HG03103 (cell line): ENCODE measurements around the gene ST3GAL3.
"Not testable (repeated sequence)": the region's sequence is repeated elsewhere in the genome, so short reads cannot be mapped to it uniquely, and the experiment has no call there.

Experiments used
- ATAC-seq: cut with Tn5 transposase; IDR thresholded peaks from one replicate; pipeline ENCODE4 v1.9.1; 2021; ENCODE audit warnings: low read depth; ENCODE audit not compliant: unreplicated experiment

ST3GAL3 gene

DNA sequence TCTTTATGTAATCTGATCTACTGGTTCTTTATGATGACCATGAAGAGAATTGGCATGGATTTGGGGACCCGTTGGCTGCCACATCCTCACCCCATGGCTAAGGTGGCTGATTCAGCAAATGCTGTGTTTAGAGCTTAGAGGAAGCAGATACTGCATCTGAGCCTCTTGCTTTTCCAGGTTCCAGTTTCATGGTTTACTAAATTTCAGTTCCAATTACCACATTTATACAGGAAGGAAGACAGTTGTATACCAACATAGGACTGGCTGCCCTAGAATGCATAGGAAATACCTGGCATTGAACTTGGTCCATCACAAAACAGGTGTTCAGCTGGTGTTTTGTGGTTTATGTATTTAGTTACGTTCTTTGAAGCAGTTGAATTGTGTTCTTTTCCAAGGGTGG lies 107.1 kb downstream of the ST3GAL3 start:
- no peak for ATAC-seq

DNA sequence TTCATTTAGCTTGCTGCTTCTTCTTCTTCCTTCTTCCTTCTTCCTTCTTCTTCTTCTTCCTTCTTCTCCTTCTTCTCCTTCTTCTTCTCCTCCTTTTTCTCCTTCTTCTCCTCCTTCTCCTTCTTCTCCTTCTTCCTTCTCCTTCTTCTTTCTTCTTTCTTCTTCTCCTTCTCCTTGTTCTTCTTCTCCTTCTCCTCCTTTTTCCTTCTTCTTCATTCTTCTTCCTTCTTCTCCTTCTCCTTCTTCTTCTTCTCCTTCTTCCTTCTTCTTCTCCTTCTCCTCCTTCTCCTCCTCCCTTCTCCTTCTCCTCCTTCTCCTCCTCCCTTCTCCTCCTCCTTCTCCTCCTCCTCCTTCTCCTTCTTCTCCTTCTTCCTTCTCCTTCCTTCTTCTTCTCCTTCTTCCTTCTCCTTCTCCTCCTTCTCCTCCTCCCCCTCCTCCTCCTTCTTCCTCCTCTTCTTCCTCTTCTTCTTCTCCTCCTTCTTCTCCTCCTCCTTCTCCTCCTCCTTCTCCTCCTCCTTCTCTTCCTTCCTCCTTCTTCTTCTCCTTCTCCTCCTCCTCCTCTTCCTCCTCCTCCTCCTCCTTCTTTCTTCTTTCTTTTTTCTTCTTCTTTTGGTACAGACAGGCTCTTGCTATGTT lies 110.1 kb downstream of the ST3GAL3 start:
- no peak for ATAC-seq

DNA sequence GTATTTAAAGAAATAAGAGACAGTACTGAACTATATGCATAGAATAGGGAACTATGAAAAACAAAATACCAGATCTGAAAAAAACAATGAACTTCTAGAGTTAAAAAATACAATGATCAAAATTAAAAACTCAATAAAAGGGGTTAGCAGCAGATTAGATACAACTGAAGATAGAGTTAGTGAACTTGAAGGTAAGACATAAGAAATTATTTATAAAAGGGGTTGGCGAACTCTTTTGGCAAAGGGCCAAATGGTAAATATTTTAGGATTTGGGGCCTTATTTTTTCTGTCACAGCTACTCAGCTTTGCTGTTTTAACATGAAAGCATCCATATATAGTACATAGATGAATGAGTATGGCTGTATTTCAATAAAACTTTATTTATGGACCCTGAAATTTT lies 111.4 kb downstream of the ST3GAL3 start:
- ATAC-seq: no peak

DNA sequence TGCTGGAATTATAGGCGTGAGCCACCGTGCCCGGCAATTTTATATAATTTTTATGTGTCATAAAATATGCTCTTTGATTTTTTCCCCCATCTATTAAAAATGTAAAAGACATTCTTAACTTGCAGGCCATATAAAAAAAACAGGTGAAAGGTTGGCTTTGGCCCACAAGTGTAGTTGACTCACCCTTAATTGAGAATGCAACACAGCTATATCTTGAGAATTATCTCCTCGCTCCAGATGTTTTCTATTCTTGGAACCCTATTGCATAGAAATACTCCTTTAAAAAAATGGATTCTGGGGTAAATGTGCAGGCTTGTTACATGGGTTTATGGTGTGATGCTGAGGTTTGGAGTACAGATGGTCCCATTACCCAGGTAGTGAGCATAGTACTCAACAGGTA lies 112.0 kb downstream of the ST3GAL3 start:
- ATAC-seq: no peak

DNA sequence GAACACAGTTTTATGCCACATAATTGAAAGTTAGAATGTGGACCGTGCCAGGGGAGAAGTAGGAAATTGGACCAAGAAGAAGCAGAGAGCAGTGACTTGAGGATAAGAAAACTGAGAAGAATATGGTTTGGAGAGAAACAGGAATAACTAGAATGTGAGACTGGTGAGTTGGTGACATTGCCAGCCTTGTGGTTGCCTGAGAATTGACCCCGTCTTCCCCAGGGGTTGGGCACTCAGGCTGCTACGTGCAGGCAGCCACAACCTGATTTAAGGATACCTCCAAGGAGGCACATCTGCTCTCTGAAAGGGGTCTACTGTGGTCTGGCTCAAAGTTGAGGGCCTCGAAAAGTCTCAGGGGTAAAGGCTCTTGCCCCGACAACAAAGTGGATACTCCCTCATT lies 114.1 kb downstream of the ST3GAL3 start:
- no peak for ATAC-seq

DNA sequence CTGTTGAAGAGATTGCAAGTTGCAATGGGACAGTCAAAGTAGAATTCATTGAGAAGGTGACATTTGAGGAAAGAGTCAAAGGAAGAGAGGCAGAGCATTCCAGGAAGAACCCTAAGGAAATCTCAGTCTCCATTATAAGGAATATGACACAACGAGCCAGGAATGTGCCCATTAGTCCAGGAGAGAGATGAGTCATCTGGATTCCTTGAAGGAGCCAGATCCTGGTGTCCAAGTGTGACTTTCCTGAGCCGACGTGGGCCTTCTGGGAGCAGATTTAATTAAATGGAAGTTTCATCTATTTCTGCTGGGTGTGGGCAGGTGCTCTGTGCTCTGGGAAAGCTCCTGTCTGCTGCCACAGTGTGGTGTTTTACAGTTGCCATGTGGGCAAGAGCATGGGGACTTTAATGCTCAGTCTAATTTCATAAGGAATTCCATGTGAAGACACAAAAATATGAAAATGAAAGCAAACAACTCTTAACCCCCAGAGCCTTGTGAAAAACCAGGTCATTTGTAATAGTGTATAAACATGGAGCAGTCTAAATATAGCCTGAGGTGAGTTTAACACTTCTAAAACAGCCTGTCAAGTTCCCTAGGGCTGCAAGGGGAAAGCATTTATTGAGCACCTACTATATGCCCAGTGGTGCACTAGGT lies 114.8 kb downstream of the ST3GAL3 start:
- ATAC-seq: no peak

DNA sequence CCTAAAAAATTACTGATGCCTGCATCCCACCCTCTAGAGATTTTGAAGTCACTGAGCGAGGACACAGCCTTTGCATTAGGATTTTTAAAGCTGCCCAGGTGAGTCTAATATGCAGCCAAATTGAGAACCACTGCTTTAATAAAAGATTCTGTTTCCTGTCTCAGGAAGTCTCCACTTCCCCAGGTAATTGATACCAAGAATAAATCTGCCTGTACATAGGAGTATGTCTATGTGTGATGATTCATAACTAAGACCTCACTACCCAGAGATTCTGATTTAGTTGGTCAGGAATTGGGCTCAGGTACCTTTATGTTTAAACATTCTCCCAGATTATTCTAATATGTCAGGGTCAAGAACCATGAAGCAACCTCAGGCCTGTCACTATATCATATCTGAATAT lies 117.5 kb downstream of the ST3GAL3 start:
- no peak for ATAC-seq

DNA sequence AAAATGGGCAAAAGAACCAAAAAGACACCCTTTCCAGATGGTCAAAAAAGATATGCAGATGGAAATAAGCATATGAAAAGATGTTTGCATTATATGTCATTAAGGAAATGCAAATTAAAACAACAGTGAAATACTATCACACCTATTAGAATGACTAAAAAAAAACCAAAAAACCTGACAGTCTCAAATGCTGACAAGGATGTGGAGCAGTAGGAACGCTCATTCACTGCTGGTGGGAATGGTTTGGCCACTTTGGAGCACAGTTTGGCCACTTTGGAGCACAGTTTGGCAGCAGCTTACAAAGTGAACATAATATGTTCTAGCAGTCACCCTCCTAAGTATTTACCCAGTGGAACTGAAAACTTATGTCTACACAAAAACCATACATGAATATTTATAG lies 121.2 kb downstream of the ST3GAL3 start:
- no peak for ATAC-seq

DNA sequence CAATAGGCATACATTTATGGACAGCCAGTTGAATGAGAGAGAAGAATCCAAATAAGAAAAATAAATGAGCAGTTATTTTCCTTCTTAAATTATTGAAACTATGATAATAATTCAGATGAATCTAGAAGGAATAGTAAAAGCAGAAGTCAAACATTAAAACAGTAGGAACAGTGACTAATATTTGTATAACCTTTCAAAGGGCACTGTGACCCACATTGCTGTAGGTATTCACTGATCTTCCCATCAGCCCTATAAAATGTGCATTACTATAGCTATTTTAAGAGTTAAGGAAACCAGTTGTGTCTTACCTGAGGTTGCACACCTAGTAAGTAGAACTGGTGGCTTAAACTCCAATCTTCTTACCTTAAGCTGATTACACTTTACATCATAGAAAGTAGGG lies 123.5 kb downstream of the ST3GAL3 start:
- ATAC-seq: no peak

DNA sequence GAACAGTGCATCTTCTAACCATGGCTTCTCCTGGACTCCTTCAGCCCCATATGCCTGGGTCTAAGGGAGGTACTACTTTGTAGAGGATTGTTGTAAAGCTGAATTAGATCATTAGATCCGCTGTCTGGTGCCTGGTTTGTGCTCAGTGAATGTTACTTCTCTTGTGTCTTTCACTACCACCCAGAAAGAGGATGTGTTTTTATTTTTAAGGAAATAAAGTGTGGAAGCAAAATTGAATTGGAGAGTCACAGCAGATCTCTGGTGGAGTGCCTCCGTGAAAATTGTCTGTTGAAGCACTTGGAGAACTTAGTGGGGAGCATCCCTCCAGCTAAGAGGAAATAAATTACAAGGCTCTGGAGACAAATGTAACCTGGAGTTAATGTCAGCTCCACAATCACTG lies 124.5 kb downstream of the ST3GAL3 start:
- ATAC-seq: no peak

DNA sequence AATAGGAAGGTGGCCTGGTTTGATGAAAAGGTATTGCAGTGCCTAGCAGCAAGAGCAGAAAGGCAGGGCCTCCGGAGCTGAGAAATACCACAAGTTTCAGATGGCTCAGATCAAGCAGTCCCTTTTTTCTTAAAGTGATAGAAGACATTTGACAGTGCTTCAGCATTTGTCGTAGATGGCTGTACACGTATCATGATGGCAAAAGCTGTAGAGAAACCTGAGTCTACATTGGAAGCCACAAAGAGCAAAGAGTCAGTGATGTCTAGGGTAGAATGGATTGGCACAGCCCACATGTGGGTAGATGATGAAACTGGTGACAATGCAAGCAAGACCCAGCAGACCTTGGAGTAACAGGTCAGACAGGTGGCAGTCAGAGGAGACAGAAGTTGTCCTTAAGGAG lies 124.9 kb downstream of the ST3GAL3 start:
- no peak for ATAC-seq

DNA sequence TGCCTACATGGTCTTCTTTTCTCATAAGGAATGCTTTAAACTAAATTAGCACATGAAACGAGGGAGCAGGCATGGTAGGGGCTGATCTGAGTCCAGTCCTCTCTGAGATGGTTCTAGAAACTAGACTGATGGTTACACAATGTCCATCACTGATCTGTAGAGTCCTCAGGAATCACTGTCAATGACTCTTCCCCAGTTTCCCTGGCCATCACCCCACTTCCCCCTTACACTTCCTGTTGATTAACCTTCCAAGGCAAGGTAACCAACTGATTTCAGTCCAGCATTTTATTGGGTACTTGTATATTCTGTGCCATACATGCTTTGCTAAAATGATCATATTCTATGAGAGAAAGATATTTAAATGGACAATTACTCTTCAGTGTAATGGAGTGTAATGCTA lies 125.7 kb downstream of the ST3GAL3 start:
- ATAC-seq: no peak

DNA sequence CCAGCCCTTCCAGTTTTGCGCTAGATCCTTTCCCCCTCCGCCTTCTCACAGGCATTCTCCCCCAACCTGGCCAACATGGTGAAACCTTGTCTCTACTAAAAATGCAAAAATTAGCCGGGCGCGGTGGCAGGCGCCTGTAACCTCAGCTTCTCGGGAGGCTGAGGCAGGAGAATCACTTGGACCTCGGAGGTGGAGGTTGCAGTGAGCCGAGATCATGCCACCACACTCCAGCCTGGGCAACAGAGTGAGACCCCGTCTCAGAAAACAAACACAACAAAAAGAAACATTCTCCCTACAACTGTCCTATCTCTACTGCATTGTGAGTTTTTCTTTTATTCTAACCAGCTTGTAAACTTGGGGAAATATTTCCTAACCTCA lies 126.6 kb downstream of the ST3GAL3 start:
- not testable (repeated sequence) for ATAC-seq

DNA sequence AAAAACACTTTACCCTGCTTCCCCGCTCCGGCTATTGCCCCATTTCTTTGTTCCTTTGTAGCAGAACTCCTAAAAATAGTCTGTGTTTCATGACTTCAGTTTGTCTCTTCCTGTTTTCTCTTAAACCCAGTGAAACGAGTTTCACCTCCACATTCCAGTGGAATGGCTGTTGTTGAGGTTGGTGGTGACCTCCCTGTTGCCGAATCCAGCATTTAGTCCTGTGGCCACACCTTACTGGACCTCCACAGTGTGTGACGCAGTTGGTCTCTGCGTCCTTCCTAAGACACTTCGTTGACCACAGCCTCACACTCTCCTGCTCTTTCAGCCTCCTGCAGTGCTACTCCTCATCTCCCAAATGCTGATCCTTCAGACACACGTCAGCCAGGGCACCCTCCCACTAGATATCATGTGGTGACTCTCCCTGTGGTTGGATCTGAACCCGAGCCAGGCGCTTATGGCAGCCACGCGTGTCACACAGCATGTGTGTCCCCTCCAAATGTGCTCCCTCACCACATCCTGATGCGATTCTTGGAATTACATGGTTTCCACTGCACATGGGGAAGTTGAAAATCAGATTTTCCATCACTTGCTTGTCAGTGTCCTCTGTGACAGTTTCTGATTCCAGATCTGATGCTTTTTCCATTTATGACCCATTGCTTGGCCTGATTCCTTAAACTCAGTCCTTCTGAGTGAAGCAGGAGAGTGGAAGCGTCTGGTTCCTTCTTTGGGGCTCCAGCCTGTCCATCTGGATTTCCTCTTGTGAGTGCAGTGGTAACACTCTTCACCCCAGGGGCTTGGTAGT lies 127.1 kb downstream of the ST3GAL3 start:
- no peak for ATAC-seq

DNA sequence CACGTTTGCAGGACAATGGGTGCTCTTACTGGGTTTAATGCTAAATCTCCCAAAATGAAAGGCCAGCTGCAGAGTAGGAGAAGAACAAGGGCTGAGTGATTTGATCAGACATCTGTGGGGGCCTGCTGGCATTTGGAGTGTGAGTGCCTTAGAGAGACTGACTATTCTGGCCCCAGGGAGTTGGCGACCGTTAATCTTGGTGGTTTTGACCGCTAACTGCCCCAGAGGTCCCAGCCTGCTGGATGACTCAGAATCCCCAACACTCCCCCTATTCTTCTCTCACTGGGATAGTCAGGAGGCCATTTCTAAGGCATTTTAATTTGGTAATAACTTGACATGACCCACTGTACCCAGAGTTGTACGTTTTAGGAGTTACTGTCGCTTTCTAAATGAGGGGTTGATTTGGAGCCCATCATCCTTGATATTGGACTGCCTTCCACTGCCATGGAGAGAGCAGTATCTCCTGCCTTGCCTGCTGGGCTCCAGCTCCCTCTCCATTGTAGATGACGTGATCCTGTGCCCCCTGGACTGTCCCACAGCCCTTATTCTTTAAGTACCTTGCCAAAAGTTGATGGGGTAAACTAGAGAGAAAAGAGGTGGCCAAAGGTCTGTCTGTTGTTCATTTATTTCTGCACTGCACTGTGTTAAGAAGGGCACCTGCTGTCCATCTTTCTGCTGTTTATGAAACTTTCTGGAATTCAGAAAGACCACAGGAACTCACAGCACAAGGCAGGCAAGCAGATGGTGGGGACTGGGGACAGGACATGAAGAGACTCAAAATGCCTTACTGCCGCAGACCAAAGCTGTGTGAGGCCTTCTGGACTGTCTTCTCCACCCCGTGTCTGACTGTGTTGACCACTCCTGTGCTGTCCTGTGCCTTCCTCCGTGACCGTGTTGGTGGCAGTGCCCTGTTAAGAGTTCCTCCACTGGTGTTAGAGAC lies 128.0 kb downstream of the ST3GAL3 start:
- ATAC-seq: no peak

DNA sequence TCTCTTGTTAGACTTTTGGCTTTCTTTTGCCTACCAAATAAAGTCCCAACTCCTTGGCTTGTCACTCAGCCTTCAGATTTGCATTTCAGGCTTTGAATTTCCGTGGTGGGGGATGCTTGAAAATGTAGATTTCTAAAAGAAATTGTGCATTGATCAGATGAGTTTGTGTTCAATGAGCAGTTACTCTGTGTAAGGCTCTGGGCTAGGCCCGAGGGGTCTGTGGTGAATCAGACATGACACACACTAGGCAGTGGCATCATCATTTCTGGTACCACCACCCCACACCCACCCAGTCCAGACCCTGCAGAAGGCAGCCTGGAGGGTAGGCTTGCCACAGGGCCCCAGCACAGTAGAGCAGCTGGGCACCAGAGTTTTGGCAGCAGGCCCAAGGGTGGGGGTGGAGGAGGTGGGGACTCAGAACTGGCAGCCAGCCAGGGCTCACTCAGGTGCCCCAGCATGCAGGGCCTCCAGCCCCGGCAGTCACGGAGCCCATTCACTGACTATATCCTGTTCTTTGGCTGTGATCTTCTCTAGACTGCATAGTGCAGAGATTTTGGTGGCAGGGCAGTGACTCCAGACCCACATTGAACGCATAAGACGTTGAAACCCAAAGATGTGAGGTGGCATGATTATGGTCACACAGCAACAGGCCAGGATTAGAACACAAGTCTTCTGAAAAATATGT lies 129.1 kb downstream of the ST3GAL3 start:
- no peak for ATAC-seq

DNA sequence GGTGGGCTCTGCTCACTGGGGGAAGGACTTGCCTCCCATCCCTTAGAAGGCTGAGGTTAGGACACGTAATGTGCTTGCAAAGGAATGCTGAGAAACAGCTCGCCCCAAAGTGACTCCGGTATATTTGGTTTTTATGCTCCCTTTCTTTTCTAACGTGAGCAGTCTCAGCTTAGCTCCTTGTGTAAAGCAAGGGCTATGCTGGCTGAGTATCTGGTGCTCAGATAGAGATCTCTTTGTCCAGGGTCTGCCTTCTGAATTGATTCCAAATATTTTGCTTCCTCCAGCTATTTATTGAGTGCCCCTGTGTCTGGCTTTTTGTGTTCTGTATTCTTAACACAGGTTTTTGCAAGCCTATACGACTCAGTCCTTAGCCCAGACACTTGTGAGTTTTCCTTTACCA lies 131.7 kb downstream of the ST3GAL3 start:
- ATAC-seq: no peak

DNA sequence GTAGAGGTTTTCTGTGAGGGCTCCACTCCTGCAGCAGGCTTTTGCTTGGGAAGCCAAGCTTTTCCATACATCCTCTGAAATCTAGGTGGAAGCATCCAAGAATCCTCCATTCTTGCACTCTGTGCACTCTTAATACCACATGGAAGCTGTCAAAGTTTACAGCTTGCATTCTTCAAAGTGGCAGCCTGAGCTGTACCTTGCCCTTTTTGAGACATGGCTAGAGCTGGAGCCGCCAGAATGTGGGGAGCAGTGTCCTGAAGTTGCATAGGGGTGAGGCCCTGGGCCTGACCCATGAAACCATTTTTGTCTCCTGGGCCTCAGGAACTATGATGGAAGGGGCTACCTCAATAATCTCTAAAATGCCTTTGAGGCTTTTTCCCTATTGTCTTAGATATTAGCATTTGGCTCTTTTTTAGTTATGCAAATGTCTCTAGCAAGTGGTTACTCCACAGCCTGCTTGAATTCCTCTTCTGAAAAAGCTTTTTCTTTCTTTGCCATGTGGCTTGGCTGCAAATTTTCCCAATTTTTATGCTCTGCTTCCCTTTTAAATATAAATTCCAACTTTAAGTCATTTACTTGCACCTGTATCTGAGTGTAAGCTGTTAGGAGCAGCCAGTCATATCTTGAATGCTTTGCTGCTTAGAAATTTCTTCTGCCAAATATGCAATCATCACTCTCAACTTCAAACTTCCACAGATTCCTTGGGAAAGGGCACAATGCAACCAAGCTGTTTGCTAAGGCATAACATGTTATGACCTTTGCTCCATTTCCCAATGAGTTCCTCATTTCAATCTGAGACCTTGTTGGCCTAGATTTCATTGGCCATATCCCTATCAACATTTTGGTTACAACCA lies 134.2 kb downstream of the ST3GAL3 start:
- no peak for ATAC-seq

DNA sequence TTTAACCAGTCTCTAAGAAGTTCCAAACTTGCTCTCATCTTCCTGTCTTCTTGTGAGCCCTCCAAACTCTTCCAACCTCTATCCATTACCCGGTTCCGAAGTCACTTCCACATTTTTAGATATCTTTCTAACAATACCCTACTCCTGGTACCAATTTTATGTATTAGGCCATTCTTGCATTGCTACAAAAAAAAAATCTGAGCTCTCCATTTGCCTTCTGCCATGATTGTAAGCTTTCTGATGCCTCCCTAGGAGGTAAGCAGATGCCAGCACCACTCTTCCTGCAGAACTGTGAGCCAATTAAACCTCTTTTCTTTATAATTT lies 134.8 kb downstream of the ST3GAL3 start:
- no peak for ATAC-seq

DNA sequence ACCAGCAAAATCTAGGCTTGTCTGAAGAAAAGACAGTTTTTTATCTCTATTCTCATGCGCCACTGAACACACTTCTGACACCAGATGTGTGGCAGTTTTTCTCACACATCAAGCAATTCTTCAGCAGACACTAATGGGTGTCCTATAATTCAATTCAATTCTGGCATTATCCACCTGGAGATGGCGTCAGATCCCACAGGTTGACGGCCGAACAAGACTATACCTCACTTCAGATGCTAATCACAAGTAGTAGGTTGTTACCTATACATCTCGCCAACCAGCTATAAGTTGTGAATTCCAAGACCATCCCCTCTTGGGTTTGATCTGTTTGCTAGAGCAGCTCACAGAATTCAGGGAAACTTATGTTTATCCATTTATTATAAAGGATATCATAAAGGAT lies 136.3 kb downstream of the ST3GAL3 start:
- ATAC-seq: no peak
